ENCODE data around the gene C1QL4.
"Not testable (repeated sequence)": the region's sequence is repeated elsewhere in the genome, so short reads cannot be mapped to it uniquely, and the experiment has no call there.

C1QL4 gene
- total RNA-seq = 0 to 0.05 reads per million in 2 donors

DNA sequence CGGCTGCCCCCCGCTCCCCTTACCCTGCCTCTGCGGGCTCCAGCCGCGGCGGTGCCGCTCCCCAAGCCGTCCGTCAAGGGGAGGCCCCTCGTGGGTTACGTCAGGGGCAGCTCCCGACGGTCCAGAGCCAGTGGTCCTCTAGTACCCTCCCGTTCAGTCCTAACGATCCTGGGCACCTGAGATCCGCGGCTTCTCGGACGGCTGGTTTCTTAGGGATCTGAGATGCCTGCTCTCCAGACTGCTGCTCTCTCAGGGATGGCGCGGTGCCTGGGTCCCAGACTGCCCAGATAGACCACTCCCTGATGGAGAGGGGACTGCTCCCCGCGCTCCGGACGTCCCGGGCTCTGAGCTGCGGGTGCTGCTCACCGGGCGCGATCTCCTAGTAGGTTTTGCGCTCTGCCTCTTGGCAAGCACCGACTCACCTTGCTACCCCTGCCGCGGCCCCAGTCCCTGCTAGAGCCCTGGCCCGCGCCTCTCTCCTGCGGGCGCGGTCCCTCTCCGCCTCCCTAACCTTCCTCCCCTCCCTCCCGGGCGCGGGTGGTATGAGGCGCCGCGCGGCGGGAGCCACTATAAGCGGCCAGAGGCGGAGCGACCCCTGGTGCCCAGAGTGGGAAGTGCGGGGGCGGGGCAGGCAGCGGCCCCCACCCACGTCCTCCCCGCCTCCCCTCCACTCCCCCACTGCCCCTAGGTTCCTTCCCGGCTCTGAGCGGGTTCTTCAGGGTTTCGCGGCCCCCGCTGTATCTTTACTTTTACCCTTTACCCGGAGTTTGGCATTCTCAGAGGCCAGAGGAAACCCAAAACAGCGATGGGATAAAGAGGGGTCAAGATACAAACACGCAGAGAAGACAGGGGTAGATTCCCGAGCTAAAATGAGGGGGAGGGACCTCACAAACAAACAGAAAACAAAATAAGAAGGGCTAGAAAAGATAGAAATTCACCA lies at the start of gene C1QL4:
TSS of gene C1QL4 (minus strand) at position 544 of the 940 bp plus-strand sequence. CDS start 711 bp downstream, outside the sequence.
- DNase-seq = peak; percentile 76

DNA sequence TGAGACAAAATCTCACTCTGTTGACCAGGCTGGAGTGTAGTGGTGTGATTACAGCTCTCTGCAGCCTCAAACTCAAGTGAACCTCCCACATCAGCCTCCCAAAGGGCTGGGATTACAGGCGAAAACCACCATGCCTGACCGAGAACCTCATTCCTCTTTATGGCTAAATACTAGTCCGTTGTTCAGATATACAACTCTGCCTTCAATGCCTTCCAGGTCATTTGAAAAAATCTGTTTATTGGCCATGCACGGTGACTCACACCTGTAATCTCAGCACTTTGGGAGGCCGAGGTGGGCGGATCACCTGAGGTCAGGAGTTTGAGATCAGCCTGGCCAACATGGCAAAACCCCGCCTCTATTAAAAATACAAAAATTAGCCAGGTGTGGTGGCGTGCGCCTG lies 43.2 kb upstream of the C1QL4 start:
- DNase-seq = not testable (repeated sequence)

DNA sequence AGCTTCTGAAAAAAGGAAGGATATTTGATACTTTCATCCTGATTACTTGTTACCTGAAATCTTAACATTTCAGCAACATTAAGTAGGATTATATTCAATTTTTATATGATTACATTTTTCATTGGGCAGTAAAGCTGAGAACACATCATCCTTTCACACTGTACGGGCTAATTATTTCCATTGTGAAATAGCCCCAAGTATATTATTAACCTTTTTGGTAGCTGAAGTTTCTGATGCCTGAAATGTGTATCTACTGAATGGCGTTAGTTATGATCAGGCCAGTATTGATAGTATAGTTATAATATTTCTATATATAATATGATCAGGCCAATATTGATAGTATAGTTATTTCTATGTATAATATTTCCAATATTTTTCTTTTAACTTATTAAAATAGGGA lies 40.4 kb upstream of the C1QL4 start:
- DNase-seq = no peak

- no peak for DNase-seq
Measured at GRCh38 chr12:49375406-49375805, 38.4 kb upstream of the C1QL4 start.

DNA sequence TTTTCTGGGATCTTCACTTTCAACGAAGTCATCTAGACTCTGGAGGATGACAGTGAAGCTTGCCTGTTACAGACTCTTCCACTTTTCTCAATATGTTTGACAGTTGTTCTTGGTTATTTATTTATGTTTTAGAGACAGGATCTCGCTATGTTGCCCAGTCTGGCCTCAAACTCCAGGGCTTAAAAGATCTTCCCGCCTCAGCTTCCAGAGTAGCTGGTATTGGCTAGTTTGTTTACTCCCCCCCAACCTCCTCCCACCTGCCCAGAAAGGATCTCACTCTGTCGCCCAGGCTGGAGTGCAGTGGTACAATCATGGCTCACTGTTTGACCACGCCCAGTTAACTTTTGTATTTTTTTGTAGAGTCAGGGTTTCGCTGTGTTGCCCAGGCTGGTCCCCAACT lies 33.6 kb upstream of the C1QL4 start:
- DNase-seq = no peak

DNA sequence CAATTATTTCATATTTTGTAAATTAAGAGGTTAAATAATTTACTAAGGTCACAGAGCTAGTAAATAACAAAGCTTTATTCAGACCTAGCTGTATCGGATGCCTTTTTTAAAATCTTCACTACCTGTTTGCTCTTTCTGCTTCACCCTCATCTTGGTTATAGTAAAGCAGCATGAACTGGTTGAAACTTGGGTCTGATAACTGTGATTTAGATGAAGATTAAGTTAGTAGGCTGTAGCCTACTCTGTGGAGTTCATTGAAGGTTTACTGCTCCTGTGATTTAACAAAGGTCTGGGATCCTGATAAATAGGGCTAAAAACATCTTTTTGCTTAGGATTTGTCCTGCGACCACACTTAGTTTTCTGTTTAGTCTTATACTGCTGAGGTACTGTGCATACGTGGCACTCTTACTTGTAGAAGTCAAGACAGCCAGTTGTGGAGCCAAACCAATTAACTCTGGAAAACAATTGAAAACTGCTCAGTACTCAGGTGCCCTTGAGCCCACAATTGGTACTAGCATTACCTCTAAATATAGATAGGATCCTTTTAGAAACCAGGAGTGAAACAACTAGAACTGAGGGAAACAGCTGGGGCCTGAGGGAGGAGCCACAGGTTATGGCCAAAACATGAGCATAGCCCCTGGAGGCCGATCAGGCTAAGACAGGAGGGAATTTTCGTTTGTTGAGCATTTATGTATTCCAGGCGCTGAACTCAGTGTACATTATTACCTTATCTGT lies 32.6 kb upstream of the C1QL4 start:
- no peak for DNase-seq

DNA sequence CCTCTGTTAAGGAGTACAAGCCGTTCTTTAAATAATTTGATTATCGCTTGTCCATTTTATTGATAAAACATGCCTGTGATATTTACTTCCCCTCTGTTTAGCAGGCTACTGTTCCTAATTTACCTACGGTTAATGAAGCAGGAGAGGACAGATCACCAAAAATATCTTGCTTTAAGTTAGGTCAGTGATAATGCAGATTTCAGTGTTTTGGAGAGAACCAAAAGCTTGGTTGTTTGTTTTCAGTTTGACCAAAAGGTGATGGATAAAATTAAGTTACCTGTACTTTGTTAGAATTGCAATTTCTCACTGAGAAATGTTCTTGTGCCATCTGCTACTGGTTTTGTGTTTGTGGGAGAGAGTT lies 31.2 kb upstream of the C1QL4 start:
- no peak for DNase-seq

DNA sequence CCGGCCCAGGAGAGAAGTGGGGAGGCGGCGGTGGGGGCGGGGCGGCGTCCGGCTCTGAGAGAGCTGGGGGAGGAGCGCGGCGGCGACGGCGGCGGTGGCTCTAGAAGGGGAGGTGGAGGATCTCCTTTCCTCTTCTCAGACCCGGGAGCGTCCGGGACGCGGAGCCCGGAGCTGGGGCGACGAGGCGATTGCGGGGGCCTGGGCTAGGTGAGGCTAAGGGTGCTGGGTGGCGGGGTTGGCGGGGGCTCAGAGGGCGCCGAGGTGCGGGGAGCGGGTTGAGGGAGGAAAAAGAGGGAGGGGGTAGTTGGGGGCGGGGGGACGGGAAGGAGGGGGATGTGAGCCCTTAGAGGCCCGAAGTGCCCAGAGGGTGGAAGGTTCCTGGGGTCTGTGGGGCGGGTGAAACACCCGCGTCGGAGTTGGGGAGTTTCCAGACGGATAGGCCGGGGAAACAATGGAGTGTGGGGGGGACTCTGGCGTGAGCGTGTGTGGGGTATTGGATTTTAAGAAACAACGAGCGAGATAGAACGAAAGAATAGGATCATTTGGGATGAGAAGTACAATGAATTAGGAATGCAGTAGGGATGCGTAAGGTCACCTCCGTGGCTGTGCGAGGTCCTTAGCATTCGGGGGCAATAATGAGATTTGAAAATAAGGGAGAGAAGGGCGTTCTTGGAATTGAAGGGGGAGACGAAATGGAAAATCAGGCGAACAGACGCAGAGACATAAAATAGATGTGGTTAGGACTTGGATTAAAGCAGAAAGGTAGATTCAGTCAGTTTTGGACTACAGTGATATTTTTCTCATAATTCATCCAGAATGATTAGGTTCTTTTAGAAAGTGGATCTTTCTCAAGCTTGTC lies 30.6 kb upstream of the C1QL4 start, which contains the start of gene SPATS2:
TSS of gene SPATS2 (plus strand) at position 82 of the 859 bp plus-strand sequence. CDS start 93,551 bp downstream, outside the sequence.
- DNase-seq = no peak

- peak; percentile 77 for DNase-seq
Measured at GRCh38 chr12:49366652-49367380, 29.8 kb upstream of the C1QL4 start.

GRCh38 chr12:49366096-49366651 lies 29.2 kb upstream of the C1QL4 start:
- no peak for DNase-seq

DNA sequence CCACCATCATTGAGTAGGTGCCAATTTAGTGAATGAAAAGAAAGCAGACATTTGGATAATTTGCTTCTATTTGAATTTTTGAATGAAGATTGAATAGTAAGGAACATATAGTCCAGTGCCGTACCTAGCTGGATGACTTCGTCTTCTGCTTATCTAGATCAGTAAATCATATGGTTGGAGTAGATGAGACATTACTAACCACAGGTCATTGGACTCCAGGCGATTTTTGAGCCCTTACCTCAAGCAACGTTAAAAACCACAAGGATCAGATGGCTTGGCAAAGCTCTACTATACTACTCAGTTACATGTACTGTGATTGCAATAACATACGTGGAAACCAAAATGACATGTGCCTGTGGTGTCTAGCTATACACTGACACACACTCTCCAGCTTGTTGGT lies 28.6 kb upstream of the C1QL4 start:
- no peak for DNase-seq

DNA sequence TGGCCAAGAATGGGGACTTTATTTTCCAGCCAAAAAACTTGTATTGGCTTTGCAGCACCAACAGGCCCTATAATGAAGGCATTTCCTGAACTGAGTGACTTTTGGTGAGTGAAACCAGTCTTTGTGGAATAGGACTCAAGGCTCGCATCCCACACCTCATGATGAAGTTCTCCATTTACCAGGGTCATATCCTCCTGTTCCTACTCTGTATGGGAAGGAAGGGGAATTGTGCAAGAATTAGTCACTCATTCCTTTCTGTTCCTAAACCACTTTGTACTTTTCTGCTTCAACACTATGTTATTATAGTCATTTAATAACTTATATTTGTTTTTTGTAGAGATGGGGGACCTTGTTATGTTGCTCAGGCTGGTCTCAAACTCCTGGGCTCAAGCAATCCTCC lies 28.0 kb upstream of the C1QL4 start:
- no peak for DNase-seq

DNA sequence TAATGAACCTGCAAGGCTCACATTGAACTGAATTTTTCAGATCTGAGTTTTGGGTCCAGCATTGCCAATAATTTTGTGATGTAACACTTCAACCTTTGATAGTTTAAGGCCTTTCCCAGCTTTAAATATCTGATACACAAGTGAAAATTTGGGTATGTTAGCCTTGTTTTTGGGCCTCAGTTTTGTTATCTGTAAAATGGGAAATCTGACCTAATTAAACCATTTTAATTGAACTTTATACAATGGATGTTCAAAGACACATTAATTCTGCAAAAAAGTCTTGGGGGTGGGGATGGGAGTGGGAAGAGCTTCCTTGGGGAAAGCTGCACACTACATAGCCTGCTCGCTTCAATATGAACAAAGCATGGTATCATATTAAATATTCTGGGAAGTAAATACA lies 25.1 kb upstream of the C1QL4 start:
- no peak for DNase-seq

GRCh38 chr12:49359671-49360070 lies 22.7 kb upstream of the C1QL4 start:
- DNase-seq = no peak

- DNase-seq = no peak
Measured at GRCh38 chr12:49358483-49359141, 21.6 kb upstream of the C1QL4 start.

- DNase-seq = no peak
Measured at GRCh38 chr12:49357103-49357678, 20.2 kb upstream of the C1QL4 start.

GRCh38 chr12:49355913-49356312 lies 18.9 kb upstream of the C1QL4 start:
- no peak for DNase-seq

DNA sequence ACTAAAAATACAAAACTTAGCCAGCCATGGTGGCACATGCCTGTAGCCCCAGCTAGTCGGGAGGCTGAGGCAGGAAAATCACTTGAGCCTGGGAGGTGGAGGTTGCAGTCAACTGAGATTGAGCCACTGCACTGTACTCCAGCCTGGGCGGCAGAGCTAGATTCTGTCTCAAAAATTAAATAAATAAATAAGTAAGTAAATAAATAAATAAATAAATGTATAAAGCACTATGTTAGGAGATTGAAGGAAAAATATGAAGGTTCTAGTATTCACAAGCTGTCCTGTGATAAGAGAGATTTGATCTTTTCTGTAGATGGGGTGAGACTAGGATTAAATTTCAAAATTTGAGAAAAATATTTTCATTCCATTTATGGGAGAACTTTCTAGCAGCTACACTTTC lies 15.4 kb upstream of the C1QL4 start:
- no peak for DNase-seq

GRCh38 chr12:49349266-49349665 lies 12.3 kb upstream of the C1QL4 start:
- DNase-seq = no peak

GRCh38 chr12:49348781-49349180 lies 11.8 kb upstream of the C1QL4 start:
- no peak for DNase-seq

Data from activated gamma-delta T cell (primary cell).